Breast epithelium (tissue), 3 donors: Measurements from ENCODE around the gene F13A1.

Experiments used
- CTCF ChIP-seq, 3 donors: fragments of 450-650 bp; IDR thresholded peaks; one replicate each; pipeline ENCODE4 v1.5.1; 2016 to 2017; ENCODE audit warnings: antibody characterized with exemption in 3 of 3, mild to moderate bottlenecking in 3 of 3, moderate library complexity in 3 of 3
- POLR2A ChIP-seq: fragments of 450-650 bp; IDR thresholded peaks from one replicate; pipeline ENCODE4 v1.6.1; 2016; ENCODE audit warnings: antibody characterized with exemption, mild to moderate bottlenecking, moderate library complexity

GRCh38 chr6:6368040-6368683 lies 47.7 kb upstream of the F13A1 start:
- TF ChIP-seq CTCF (IDR thresholded peaks at IDR 0.05), result no peak
- no peak for TF ChIP-seq POLR2A
